ENCODE data around the gene WEE1.
"Not testable (repeated sequence)": the region's sequence is repeated elsewhere in the genome, so short reads cannot be mapped to it uniquely, and the experiment has no call there.

Gene WEE1

DNA sequence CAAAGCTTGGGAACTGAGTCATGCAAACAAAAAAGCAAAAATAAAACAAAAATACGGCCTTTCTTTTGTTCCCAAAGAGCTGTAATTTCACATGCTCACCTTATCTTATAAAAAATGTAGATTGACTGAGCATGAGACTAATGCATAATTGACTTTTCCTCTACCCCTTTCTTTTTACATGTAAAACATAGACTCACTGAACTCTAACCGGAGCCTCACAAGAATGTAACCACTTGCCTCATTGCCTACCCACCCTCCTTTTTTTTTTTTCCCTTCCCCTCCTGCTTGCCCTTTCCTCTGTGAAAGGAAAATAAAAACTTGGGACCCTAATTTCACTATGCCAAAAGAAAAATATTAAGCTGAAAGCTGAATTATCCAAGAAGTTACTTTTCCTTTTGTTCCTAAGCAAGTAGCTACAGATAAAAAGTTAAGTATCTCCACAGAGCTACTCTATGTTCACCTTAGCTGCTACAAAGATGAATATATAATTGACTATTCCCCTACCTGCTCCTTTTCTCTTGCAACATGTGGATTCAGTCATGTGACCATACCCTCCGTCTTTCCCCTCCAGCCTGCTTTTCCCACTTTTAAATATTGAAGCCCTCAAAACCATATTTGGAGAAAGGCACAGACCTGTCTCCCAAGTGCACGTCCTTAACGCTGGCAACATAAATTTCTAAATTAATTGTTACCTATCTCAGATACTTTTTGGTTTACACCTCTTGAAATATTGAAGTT, 39.6 kb upstream of the WEE1 start:
- DNase-seq (ENCODE audit: low read depth): no peak
- TF ChIP-seq, protein P1, sequence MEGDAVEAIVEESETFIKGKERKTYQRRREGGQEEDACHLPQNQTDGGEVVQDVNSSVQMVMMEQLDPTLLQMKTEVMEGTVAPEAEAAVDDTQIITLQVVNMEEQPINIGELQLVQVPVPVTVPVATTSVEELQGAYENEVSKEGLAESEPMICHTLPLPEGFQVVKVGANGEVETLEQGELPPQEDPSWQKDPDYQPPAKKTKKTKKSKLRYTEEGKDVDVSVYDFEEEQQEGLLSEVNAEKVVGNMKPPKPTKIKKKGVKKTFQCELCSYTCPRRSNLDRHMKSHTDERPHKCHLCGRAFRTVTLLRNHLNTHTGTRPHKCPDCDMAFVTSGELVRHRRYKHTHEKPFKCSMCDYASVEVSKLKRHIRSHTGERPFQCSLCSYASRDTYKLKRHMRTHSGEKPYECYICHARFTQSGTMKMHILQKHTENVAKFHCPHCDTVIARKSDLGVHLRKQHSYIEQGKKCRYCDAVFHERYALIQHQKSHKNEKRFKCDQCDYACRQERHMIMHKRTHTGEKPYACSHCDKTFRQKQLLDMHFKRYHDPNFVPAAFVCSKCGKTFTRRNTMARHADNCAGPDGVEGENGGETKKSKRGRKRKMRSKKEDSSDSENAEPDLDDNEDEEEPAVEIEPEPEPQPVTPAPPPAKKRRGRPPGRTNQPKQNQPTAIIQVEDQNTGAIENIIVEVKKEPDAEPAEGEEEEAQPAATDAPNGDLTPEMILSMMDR (IDR thresholded peaks at IDR 0.05; ENCODE audit: low read depth, low read length): no peak
- TF ChIP-seq POLR2A (IDR thresholded peaks at IDR 0.05; ENCODE audit: extremely low read depth, insufficient read length): no peak
- TF ChIP-seq MYC (IDR thresholded peaks at IDR 0.05; ENCODE audit: low read depth, low read length): no peak
- no peak overlapping the region for H3K4me3 ChIP-seq (ENCODE audit: low read depth, low read length)

DNA sequence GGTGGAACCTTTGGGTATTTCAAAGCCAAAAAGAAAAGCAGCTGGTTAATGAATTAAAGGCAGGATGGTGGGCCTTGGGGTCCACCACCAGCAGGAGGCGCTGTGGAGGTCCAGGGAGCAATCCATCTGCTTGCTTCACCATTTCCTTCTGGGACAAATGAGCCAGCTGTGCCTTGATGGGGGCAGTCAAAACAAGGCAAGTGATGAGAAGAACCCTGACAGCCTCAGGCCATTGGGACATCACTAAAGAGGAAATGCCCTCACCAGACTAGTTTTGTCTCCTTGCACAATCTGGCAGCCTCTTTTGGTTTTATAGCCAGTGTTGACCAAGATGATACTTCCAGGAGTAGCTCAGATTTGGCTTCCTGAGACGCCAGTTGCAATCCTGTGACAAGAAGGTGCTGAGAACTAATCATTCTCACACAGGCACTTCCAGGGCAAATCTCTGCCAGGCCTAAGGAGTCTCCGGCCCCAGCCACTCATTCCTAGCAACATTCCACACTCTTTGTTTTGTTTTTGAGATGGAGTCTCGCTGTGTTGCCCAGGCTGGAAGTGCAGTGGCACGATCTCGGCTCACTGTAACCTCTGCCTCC, 38.2 kb upstream of the WEE1 start:
- TF ChIP-seq, protein P2, sequence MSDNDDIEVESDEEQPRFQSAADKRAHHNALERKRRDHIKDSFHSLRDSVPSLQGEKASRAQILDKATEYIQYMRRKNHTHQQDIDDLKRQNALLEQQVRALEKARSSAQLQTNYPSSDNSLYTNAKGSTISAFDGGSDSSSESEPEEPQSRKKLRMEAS (IDR thresholded peaks at IDR 0.05; ENCODE audit: low read depth, low read length): peak; percentile 30; the same call in 1 of the 2 replicates
- no peak for TF ChIP-seq POLR2A (IDR thresholded peaks at IDR 0.05; ENCODE audit: extremely low read depth, insufficient read length)
- TF ChIP-seq, protein P1 (IDR thresholded peaks at IDR 0.05; ENCODE audit: low read depth, low read length): peak; percentile 87
- no peak for TF ChIP-seq MYC (IDR thresholded peaks at IDR 0.05; ENCODE audit: low read depth, low read length)
- no peak overlapping the region for H3K4me3 ChIP-seq (ENCODE audit: low read depth, low read length)
- DNase-seq (ENCODE audit: low read depth): peak; percentile 92

DNA sequence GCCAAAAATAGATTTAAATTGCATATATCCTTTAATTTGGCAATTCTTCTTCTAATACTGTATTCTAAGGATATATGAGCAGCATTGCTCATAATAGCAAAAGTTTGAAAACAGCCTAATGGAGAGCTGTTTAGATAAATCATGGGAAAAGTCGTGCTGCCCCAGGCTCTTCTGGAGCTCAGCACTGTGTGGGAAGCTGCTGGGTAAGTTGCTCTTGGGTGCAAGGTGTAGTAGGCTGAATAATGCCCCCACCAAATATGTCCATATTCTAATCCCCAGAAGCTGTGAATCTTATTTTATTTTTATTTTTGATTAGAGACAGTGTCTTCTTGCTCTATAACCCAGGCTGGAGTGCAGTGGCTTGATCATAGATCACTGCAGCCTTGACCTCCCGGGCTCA, 34.9 kb upstream of the WEE1 start:
- TF ChIP-seq, protein P2 (IDR thresholded peaks at IDR 0.05; ENCODE audit: low read depth, low read length): no peak
- TF ChIP-seq MYC (IDR thresholded peaks at IDR 0.05; ENCODE audit: low read depth, low read length) (no peak), POLR2A (IDR thresholded peaks at IDR 0.05; ENCODE audit: extremely low read depth, insufficient read length) (no peak)
- TF ChIP-seq, protein P1 (IDR thresholded peaks at IDR 0.05; ENCODE audit: low read depth, low read length): no peak
- DNase-seq (ENCODE audit: low read depth): no peak
- H3K4me3 ChIP-seq (ENCODE audit: low read depth, low read length): no peak overlapping the region

DNA sequence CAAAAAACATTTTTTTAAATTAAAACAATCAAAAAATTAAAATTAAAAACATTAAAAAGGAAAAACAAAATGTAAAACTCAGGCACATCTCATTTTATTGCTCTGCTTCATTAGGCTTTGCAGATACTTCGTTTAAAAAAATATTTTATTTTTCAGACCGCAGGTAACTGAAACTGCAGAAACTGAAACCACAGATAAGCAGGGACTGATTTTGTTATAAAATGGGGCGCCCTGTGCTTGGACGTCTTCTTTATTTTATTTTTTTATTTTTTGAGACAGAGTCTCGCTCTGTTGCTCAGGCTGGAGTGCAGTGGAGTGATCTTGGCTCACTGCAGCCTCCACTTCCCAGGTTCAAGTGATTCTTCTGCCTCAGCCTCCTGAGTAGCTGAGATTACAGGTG, 24.3 kb upstream of the WEE1 start:
- not testable (repeated sequence) for DNase-seq (ENCODE audit: low read depth)

DNA sequence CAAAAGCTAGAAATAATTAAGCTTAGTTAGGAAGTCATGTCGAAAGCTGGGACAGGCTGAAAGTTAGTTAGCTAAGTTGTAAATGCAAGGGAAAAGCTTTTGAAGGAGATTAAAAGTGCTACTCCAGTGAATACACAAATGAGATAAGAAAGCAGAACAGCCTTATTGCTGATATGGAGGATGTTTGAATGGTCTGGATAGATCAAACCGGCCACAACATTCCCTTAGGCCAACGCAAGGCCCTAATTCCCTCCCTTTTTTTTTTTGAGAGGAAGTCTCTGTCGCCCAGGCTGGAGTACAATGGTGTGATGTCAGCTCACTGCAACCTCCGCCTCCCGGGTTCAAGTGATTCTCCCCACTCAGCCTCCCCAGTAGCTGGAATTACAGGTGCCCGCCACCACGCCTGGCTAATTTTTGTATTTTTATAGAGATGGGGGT, 23.3 kb upstream of the WEE1 start:
- no peak for DNase-seq (ENCODE audit: low read depth)
- TF ChIP-seq MYC (IDR thresholded peaks at IDR 0.05; ENCODE audit: low read depth, low read length) (no peak), POLR2A (IDR thresholded peaks at IDR 0.05; ENCODE audit: extremely low read depth, insufficient read length) (no peak)
- H3K4me3 ChIP-seq (ENCODE audit: low read depth, low read length): no peak overlapping the region

More for the DNA sequence above, 24.3 kb upstream of the WEE1 start:
- not testable (repeated sequence) for H3K4me3 ChIP-seq (ENCODE audit: low read depth, low read length)

DNA sequence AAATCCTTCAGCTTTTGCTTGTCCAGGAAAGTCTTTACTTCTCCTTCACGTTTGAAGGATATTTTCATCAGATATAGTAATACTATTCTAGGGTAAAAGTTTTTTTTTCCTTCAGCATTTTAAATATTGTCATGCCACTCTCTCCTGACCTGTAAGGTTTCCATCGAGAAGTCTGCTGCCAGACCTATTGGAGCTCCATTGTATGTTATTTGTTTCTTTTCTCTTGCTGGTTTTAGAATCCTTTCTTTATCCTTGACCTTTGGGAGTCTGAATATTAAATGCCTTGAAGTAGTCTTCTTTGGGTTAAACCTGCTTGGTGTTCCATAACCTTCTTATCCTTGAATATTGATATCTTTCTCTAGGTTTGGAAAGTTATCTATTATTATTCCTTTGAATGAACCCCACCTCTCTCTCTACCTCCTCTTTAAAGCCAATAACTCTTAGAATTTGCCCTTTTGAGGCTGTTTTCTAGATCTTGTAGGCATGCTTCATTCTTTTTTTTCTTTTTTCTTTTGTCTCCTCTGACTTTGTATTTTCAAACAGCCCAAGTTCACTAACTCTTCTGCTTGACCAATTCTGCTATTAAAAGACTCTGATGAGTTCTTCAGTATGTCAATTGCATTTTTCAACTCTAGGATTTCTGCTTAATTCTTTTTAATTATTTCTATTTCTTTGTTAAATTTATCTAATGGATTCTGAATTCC, 12.0 kb upstream of the WEE1 start:
- TF ChIP-seq POLR2A (IDR thresholded peaks at IDR 0.05; ENCODE audit: extremely low read depth, insufficient read length) (no peak), MYC (IDR thresholded peaks at IDR 0.05; ENCODE audit: low read depth, low read length) (no peak)
- TF ChIP-seq, protein P1 (IDR thresholded peaks at IDR 0.05; ENCODE audit: low read depth, low read length): no peak
- TF ChIP-seq, protein P2 (IDR thresholded peaks at IDR 0.05; ENCODE audit: low read depth, low read length): no peak
- H3K4me3 ChIP-seq (ENCODE audit: low read depth, low read length): no peak overlapping the region
- DNase-seq (ENCODE audit: low read depth): no peak
